HUES6 (cell line): ENCODE measurements around the gene FBXO40.

ENCODE experiments used
- H3K27ac ChIP-seq: 2 replicates; pipeline ENCODE4 v1.7.0; 2013; ENCODE audit warnings: low read depth, mild to moderate bottlenecking, low read length, inconsistent platforms
- H3K27me3 ChIP-seq: 2 replicates; pipeline ENCODE4 v1.6.1; 2013; ENCODE audit warnings: low read length; ENCODE audit not compliant: control insufficient read depth, insufficient read depth
- H3K36me3 ChIP-seq: 2 replicates; pipeline ENCODE4 v1.6.1; 2013; ENCODE audit warnings: low read length; ENCODE audit not compliant: control insufficient read depth, insufficient read depth
- H3K4me1 ChIP-seq: 2 replicates; pipeline ENCODE4 v1.6.1; 2013; ENCODE audit warnings: low read length; ENCODE audit not compliant: control insufficient read depth, insufficient read depth
- H3K4me3 ChIP-seq: 2 replicates; pipeline ENCODE4 v1.5.1; 2013; ENCODE audit warnings: low read depth, low read length
- H3K9ac ChIP-seq: one replicate; pipeline ENCODE4 v1.6.1; 2013; ENCODE audit warnings: mild to moderate bottlenecking, low read length
- H3K9me3 ChIP-seq: 2 replicates; pipeline ENCODE4 v1.6.1; 2013; ENCODE audit warnings: low read depth, low read length; ENCODE audit not compliant: control insufficient read depth, insufficient read depth

The FBXO40 gene

GRCh38 chr3:121621491-121621890 is 28.3 kb downstream of the FBXO40 start:
- Histone ChIP-seq H3K4me1 (peaks cover 5% of the 10 kb centered on the region), H3K27me3 (no peaks in the 10 kb centered on the region), H3K36me3 (no peaks in the 10 kb centered on the region), H3K9me3 (no peaks in the 10 kb centered on the region), H3K4me3 (no peak overlapping the region), H3K27ac (no peak overlapping the region), H3K9ac (no peak overlapping the region)

- Histone ChIP-seq H3K36me3 (no peaks in the 10 kb centered on the region), H3K27me3 (no peaks in the 10 kb centered on the region)
Measured at GRCh38 chr3:121624147-121624899, 31.1 kb downstream of the FBXO40 start.

GRCh38 chr3:121626495-121626894 is 33.3 kb downstream of the FBXO40 start:
- H3K9ac ChIP-seq, result no peak overlapping the region
- H3K9me3 ChIP-seq, result no peaks in the 10 kb centered on the region
- no peak overlapping the region for H3K4me3 ChIP-seq
- H3K4me1 ChIP-seq, result peaks cover 13% of the 10 kb centered on the region
- no peak overlapping the region for H3K27ac ChIP-seq
- no peaks in the 10 kb centered on the region for H3K27me3 ChIP-seq
- H3K36me3 ChIP-seq, result no peaks in the 10 kb centered on the region

More at GRCh38 chr3:121624147-121624899, 31.1 kb downstream of the FBXO40 start:
- Histone ChIP-seq H3K27ac (no peak overlapping the region), H3K4me1 (peaks cover 13% of the 10 kb centered on the region), H3K9me3 (no peaks in the 10 kb centered on the region), H3K9ac (no peak overlapping the region), H3K4me3 (no peak overlapping the region)

GRCh38 chr3:121627211-121627610 is 34.0 kb downstream of the FBXO40 start:
- no peaks in the 10 kb centered on the region for H3K9me3 ChIP-seq
- H3K27ac ChIP-seq, result no peak overlapping the region
- H3K36me3 ChIP-seq, result no peaks in the 10 kb centered on the region
- no peak overlapping the region for H3K4me3 ChIP-seq
- peaks cover 13% of the 10 kb centered on the region for H3K4me1 ChIP-seq
- H3K9ac ChIP-seq, result no peak overlapping the region
- H3K27me3 ChIP-seq, result no peaks in the 10 kb centered on the region

- H3K4me3 ChIP-seq, result no peak overlapping the region
- peaks cover 13% of the 10 kb centered on the region for H3K4me1 ChIP-seq
- no peaks in the 10 kb centered on the region for H3K27me3 ChIP-seq
- H3K27ac ChIP-seq, result no peak overlapping the region
- no peaks in the 10 kb centered on the region for H3K36me3 ChIP-seq
- H3K9ac ChIP-seq, result no peak overlapping the region
- no peaks in the 10 kb centered on the region for H3K9me3 ChIP-seq
Measured at GRCh38 chr3:121627622-121628021, 34.4 kb downstream of the FBXO40 start.

GRCh38 chr3:121629601-121630000 is 36.4 kb downstream of the FBXO40 start:
- H3K9me3 ChIP-seq, result no peaks in the 10 kb centered on the region
- H3K36me3 ChIP-seq, result no peaks in the 10 kb centered on the region
- peaks cover 16% of the 10 kb centered on the region for H3K4me1 ChIP-seq
- H3K9ac ChIP-seq, result no peak overlapping the region
- no peak overlapping the region for H3K4me3 ChIP-seq
- no peak overlapping the region for H3K27ac ChIP-seq
- H3K27me3 ChIP-seq, result no peaks in the 10 kb centered on the region

GRCh38 chr3:121630355-121630754 is 37.2 kb downstream of the FBXO40 start:
- no peaks in the 10 kb centered on the region for H3K36me3 ChIP-seq

GRCh38 chr3:121637922-121638321 is 44.7 kb downstream of the FBXO40 start:
- Histone ChIP-seq H3K9me3 (no peaks in the 10 kb centered on the region), H3K4me3 (no peak overlapping the region), H3K4me1 (peaks cover 8% of the 10 kb centered on the region), H3K27me3 (no peaks in the 10 kb centered on the region), H3K27ac (no peak overlapping the region), H3K9ac (no peak overlapping the region), H3K36me3 (no peaks in the 10 kb centered on the region)

More at GRCh38 chr3:121630355-121630754, 37.2 kb downstream of the FBXO40 start:
- Histone ChIP-seq H3K4me1 (peaks cover 15% of the 10 kb centered on the region), H3K27me3 (no peaks in the 10 kb centered on the region), H3K27ac (no peak overlapping the region), H3K4me3 (no peak overlapping the region), H3K9ac (no peak overlapping the region), H3K9me3 (no peaks in the 10 kb centered on the region)

GRCh38 chr3:121641127-121641526 is 47.9 kb downstream of the FBXO40 start:
- Histone ChIP-seq H3K9me3 (no peaks in the 10 kb centered on the region), H3K27ac (no peak overlapping the region), H3K4me1 (peaks cover 8% of the 10 kb centered on the region), H3K27me3 (no peaks in the 10 kb centered on the region), H3K4me3 (no peak overlapping the region), H3K9ac (no peak overlapping the region), H3K36me3 (no peaks in the 10 kb centered on the region)

GRCh38 chr3:121642601-121643314 is 49.6 kb downstream of the FBXO40 start:
- Histone ChIP-seq H3K27ac (no peak overlapping the region), H3K9me3 (no peaks in the 10 kb centered on the region), H3K27me3 (no peaks in the 10 kb centered on the region), H3K4me1 (peaks cover 8% of the 10 kb centered on the region), H3K4me3 (no peak overlapping the region), H3K9ac (no peak overlapping the region), H3K36me3 (no peaks in the 10 kb centered on the region)

GRCh38 chr3:121645054-121645453 is 51.9 kb downstream of the FBXO40 start:
- no peak overlapping the region for H3K4me3 ChIP-seq
- peaks cover 8% of the 10 kb centered on the region for H3K4me1 ChIP-seq
- no peaks in the 10 kb centered on the region for H3K9me3 ChIP-seq
- no peak overlapping the region for H3K27ac ChIP-seq
- H3K9ac ChIP-seq, result no peak overlapping the region
- H3K27me3 ChIP-seq, result no peaks in the 10 kb centered on the region
- H3K36me3 ChIP-seq, result no peaks in the 10 kb centered on the region
